HepG2 (cell line): Measurements from ENCODE around the gene RAET1E. TPM values are rescaled to one million over a fixed set of nuclear protein-coding genes. Genes with fewer than 3 reads are reported as not detected.

Experiments
- ARID5B ChIP-seq: IDR thresholded peaks from 2 replicates; pipeline ENCODE4 v1.4.0; 2020; ENCODE audit warnings: mild to moderate bottlenecking, missing genetic modification reagents
- ATF1 ChIP-seq: IDR thresholded peaks from 2 replicates; pipeline ENCODE4 v1.6.1; 2016; ENCODE audit warnings: mild to moderate bottlenecking, control low read depth
- ATF6 ChIP-seq: sonication (generic); formaldehyde crosslinking; conservative IDR thresholded peaks from 2 replicates; pipeline ENCODE4 v1.4.0; 2020; ENCODE audit warnings: missing genetic modification reagents
- CSRNP1 ChIP-seq: sonication (generic); formaldehyde crosslinking; IDR thresholded peaks from 2 replicates; pipeline ENCODE4 v1.8.1; 2023; ENCODE audit warnings: mild to moderate bottlenecking, missing genetic modification reagents
- HIVEP1 ChIP-seq: sonication (generic); formaldehyde crosslinking; IDR thresholded peaks from 2 replicates; pipeline ENCODE4 v1.4.0; 2020; ENCODE audit warnings: mild to moderate bottlenecking, missing genetic modification reagents
- KLF11 ChIP-seq: IDR thresholded peaks from 2 replicates; pipeline ENCODE4 v1.6.1; 2016; ENCODE audit warnings: missing compliant biosample characterization
- KLF16 ChIP-seq, 2 experiments: sonication (generic) in 1 of 2; formaldehyde crosslinking in 1 of 2; IDR thresholded peaks; 2 replicates each; pipeline versions ENCODE4 v1.6.1 to v1.8.0; 2016 to 2023; ENCODE audit warnings: missing genetic modification reagents in 2 of 2, missing compliant biosample characterization in 1 of 2
- KMT2B ChIP-seq: IDR thresholded peaks from 2 replicates; pipeline ENCODE4 v1.6.1; 2016; ENCODE audit warnings: missing genetic modification reagents, missing compliant biosample characterization
- MAFG ChIP-seq: sonication (generic); formaldehyde crosslinking; IDR thresholded peaks from 2 replicates; pipeline ENCODE4 v1.5.1; 2020; ENCODE audit warnings: mild to moderate bottlenecking, missing genetic modification reagents
- NR0B2 ChIP-seq: sonication (generic); formaldehyde crosslinking; IDR thresholded peaks from 2 replicates; pipeline ENCODE4 v1.4.0; 2020; ENCODE audit warnings: mild to moderate bottlenecking, missing genetic modification reagents
- PTBP1 ChIP-seq: fragments of 200-400 bp; formaldehyde crosslinking; IDR thresholded peaks from 2 replicates; pipeline ENCODE4 v1.6.1; 2018; ENCODE audit warnings: low read length, low read depth; ENCODE audit not compliant: poor library complexity, severe bottlenecking
- RBM22 ChIP-seq: fragments of 200-400 bp; formaldehyde crosslinking; optimal IDR thresholded peaks from 2 replicates; pipeline ENCODE3; 2017; ENCODE audit warnings: mild to moderate bottlenecking, low read length, moderate library complexity
- RORA ChIP-seq: sonication (generic); formaldehyde crosslinking; IDR thresholded peaks from 2 replicates; pipeline ENCODE4 v1.5.0; 2020; ENCODE audit warnings: mild to moderate bottlenecking, missing genetic modification reagents, moderate library complexity
- SAP130 ChIP-seq: IDR thresholded peaks from 2 replicates; pipeline ENCODE4 v1.6.1; 2016; ENCODE audit warnings: low read depth
- U2AF1 ChIP-seq: fragments of 200-400 bp; formaldehyde crosslinking; optimal IDR thresholded peaks from 2 replicates; pipeline ENCODE3; 2017; ENCODE audit warnings: mild to moderate bottlenecking, low read depth, low read length
- ZFX ChIP-seq: sonication (generic); formaldehyde crosslinking; IDR thresholded peaks from 2 replicates; pipeline ENCODE4 v1.4.0; 2020; ENCODE audit warnings: mild to moderate bottlenecking, low read depth, missing genetic modification reagents, moderate library complexity
- ZNF556 ChIP-seq: sonication (generic); formaldehyde crosslinking; IDR thresholded peaks from 2 replicates; pipeline ENCODE4 v1.4.0; 2020; ENCODE audit warnings: mild to moderate bottlenecking, missing genetic modification reagents, borderline replicate concordance
- ZNF562 ChIP-seq: sonication (generic); formaldehyde crosslinking; IDR thresholded peaks from 2 replicates; pipeline ENCODE4 v1.8.0; 2022; ENCODE audit warnings: missing genetic modification reagents, borderline replicate concordance
- polyA plus RNA-seq, 8 experiments: library from polyadenylated mRNA; depleted of rRNA in 3 of 8; stranded (reverse) in 7 of 8; unstranded in 1 of 8; fragments of >200 nt; fragmentation: Illumina TruSeq in 4 of 8; extraction: Trizol in 4 of 8; gene quantifications; 2 replicates each; pipeline versions ENCODE4 v1.2.1 to v1.2.3, GENCODE V29; 2011 to 2016; ENCODE audit warnings: low read depth in 4 of 8, missing spikeins in 1 of 8, mixed read lengths in 1 of 8; ENCODE audit not compliant: insufficient read depth in 1 of 8
- total RNA-seq, 5 experiments: library from RNA; depleted of rRNA; stranded (reverse); fragments of >200 nt; fragmentation: Illumina TruSeq; extraction: Trizol; gene quantifications; 2 replicates each; pipeline ENCODE4 v1.2.3, GENCODE V29; 2016; ENCODE audit warnings: low read depth in 1 of 5

RAET1E gene
- total and polyA plus RNA-seq, 2 of the 13 experiments (the other 11 are each of a cell fraction or from before 2014, with no cell fraction given) = not detected

- TF ChIP-seq NR0B2 (CRISPR knock-in tag) (no peak; the same call in 1 of the 2 replicates), HIVEP1 (CRISPR knock-in tag) (no peak), PTBP1 (no peak), ZNF556 (CRISPR knock-in tag) (0 out of 2 replicates have a peak, but pooled peaks have one; percentile 62), RBM22 (no peak), CSRNP1 (no peak), ATF1 (CRISPR knock-in tag) (no peak), RORA (CRISPR knock-in tag) (no peak), SAP130 (CRISPR knock-in tag) (peak; percentile 89), ZFX (CRISPR knock-in tag) (peak; percentile 98), ZNF562 (CRISPR knock-in tag) (no peak; the same call in 1 of the 2 replicates), MAFG (CRISPR knock-in tag) (no peak), U2AF1 (no peak), KMT2B (CRISPR knock-in tag) (no peak), KLF11 (CRISPR knock-in tag) (no peak), ARID5B (peak; percentile 47; the same call in 1 of the 2 replicates), ATF6 (CRISPR knock-in tag) (no peak), KLF16 (CRISPR knock-in tag; IDR thresholded peaks at IDR 0.05) (peak in 1 of 2 experiments; percentile 50; a peak in 2 of 4 replicates)
These were observed 34.0 kb downstream of the RAET1E start, which contains the start of gene LRP11 (continued) for GRCh38 chr6:149863698-149864577.
